Rectal smooth muscle tissue (tissue), 1 donor: Measurements from ENCODE around the gene SCN5A.

Experiments
- H3K27ac ChIP-seq: one replicate; pipeline ENCODE4 v1.7.0; 2013; ENCODE audit warnings: low read depth, low read length, inconsistent platforms
- H3K27me3 ChIP-seq: one replicate; pipeline ENCODE4 v1.7.0; 2013; ENCODE audit warnings: low read length; ENCODE audit not compliant: control insufficient read depth, insufficient read depth
- H3K36me3 ChIP-seq: one replicate; pipeline ENCODE4 v1.7.0; 2013; ENCODE audit warnings: low read length; ENCODE audit not compliant: control insufficient read depth, insufficient read depth
- H3K4me1 ChIP-seq: one replicate; pipeline ENCODE4 v1.7.0; 2013; ENCODE audit warnings: low read length; ENCODE audit not compliant: control insufficient read depth, insufficient read depth
- H3K4me3 ChIP-seq: one replicate; pipeline ENCODE4 v1.7.0; 2013; ENCODE audit warnings: low read length
- H3K9ac ChIP-seq: one replicate; pipeline ENCODE4 v1.7.0; 2013; ENCODE audit warnings: low read length

SCN5A gene

DNA sequence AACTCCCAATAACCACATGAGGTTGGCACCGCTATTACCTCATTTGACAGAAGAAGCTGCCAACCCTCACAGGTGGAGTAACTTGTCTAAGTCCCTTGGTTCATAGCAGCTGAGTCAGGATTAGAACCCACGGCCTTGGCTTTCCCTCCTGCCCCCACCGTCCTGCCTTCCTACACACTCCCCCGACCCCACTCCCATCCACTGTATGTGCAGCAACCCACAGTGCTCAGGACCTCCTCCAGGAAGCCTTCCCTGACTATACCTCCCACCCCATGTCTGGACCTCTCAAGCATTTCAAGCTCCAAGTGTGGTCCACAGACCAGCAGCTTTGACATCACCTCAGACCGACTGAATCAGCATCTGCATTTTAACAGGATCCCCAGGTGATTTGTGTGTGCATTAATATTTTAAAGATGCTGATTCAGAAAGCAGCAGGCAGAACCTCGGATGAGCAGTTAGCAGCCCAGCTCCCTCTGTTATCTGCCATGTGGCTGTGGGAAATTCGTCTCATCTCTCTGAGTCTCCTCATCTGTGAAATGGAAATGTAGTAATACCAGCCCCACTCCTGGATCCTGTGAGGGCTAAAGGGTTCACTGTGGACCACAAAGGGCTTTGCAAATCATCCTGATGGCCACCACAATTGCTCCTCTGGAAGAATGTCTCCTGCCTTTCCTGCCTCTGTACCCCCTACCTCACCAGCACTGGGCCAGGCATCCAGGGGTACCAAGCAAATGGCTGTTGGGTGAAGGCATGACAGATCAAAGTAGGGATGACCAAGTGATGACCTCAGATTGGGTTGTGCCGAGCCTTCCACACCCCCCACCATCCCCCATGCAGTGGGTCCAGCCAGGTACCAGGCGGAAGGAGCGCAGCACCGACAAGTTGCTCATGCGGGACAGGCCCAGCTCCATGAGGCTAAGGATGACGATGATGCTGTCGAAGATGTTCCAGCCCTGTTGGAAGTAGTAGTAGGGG, 62.7 kb downstream of the SCN5A start:
- Histone ChIP-seq H3K36me3 (no peaks in the 10 kb centered on the region), H3K9ac (no peak overlapping the region), H3K27me3 (no peaks in the 10 kb centered on the region), H3K4me3 (no peak overlapping the region), H3K27ac (no peak overlapping the region), H3K4me1 (peaks cover 5% of the 10 kb centered on the region)

DNA sequence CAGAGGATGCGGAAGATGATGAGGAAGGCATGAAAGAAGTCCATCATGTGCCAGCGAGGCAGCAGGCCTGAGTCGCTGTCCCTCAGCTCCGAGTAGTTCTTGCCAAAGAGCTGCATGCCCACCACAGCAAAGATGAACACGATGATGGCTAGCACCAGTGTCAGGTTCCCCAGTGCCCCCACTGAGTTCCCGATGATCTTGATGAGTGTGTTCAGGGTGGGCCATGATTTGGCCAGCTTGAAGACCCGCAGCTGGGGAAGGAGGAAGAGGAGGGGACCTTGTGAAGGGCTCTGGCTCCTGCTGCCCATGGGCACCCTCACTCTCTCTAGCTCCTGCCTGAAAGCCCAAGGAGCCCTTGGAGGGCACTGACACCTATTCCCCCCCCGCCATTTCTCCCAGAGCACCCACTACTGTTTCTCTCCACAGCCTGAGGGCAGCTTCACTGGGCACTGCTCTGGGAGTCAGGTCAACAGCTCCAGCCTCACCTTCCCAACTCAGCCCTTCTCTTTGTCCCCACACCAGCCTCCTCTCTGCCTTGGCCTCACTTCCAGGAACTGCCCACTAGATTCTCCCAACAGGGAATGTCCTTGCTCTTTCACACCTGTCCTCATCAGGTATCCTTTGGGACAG, 63.6 kb downstream of the SCN5A start:
- Histone ChIP-seq H3K4me1 (peaks cover 5% of the 10 kb centered on the region), H3K9ac (no peak overlapping the region), H3K4me3 (no peak overlapping the region), H3K27me3 (no peaks in the 10 kb centered on the region), H3K27ac (no peak overlapping the region), H3K36me3 (no peaks in the 10 kb centered on the region)

DNA sequence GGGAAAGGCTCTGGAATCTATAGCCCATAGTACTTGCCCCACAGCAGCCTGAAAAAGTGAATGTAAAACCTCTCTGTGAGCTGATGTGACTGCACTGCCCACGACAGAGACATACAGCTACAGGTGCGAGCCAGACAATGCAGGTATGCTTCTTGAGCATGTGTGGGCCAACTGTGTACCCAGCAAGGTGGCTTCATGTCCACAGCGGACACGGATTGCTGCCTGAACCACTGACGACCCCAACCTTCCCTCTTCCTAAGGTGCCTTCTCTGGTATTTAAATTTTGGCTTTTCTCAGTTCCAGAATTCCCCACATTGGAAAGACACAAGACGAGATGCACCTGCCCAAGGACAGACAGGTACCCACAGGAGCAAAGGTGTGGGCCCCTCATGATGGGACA, 65.8 kb downstream of the SCN5A start:
- no peak overlapping the region for H3K4me3 ChIP-seq
- H3K9ac ChIP-seq, result no peak overlapping the region
- H3K36me3 ChIP-seq, result no peaks in the 10 kb centered on the region
- no peak overlapping the region for H3K27ac ChIP-seq
- no peaks in the 10 kb centered on the region for H3K4me1 ChIP-seq
- no peaks in the 10 kb centered on the region for H3K27me3 ChIP-seq

GRCh38 chr3:38582941-38583645, 66.4 kb downstream of the SCN5A start:
- H3K27me3 ChIP-seq, result no peaks in the 10 kb centered on the region
- H3K9ac ChIP-seq, result no peak overlapping the region
- no peaks in the 10 kb centered on the region for H3K36me3 ChIP-seq
- H3K4me3 ChIP-seq, result no peak overlapping the region
- H3K4me1 ChIP-seq, result no peaks in the 10 kb centered on the region
- no peak overlapping the region for H3K27ac ChIP-seq

DNA sequence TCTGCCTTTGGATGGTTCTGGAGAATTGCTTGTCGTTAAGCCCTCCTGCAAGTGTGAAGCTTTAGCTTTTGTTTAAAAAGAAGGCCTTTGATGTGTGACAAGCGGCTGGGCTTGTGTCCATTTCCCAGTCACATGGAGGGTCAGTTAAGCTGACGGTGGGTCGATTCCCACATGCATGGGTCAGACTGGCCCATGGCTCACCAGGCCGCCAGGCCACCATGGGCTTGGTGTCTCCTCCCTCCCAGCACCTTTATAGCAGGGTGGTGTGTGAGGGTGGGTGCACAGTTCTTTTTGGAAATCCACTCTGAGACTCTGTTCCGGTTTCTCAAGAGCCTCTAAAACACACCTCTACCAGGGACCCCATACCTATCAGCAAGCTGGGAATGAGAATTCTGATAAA, 67.2 kb downstream of the SCN5A start:
- no peaks in the 10 kb centered on the region for H3K36me3 ChIP-seq
- H3K4me3 ChIP-seq, result no peak overlapping the region
- H3K27me3 ChIP-seq, result no peaks in the 10 kb centered on the region
- H3K9ac ChIP-seq, result no peak overlapping the region
- no peak overlapping the region for H3K27ac ChIP-seq
- no peaks in the 10 kb centered on the region for H3K4me1 ChIP-seq

- H3K4me3 ChIP-seq, result no peak overlapping the region
- no peaks in the 10 kb centered on the region for H3K36me3 ChIP-seq
- H3K9ac ChIP-seq, result no peak overlapping the region
- no peak overlapping the region for H3K27ac ChIP-seq
- H3K27me3 ChIP-seq, result no peaks in the 10 kb centered on the region
- H3K4me1 ChIP-seq, result no peaks in the 10 kb centered on the region
These were observed 67.7 kb downstream of the SCN5A start for GRCh38 chr3:38581774-38582173.

GRCh38 chr3:38580450-38581382, 68.8 kb downstream of the SCN5A start:
- Histone ChIP-seq H3K27me3 (no peaks in the 10 kb centered on the region), H3K9ac (no peak overlapping the region), H3K4me3 (no peak overlapping the region), H3K27ac (no peak overlapping the region), H3K36me3 (no peaks in the 10 kb centered on the region), H3K4me1 (no peaks in the 10 kb centered on the region)

DNA sequence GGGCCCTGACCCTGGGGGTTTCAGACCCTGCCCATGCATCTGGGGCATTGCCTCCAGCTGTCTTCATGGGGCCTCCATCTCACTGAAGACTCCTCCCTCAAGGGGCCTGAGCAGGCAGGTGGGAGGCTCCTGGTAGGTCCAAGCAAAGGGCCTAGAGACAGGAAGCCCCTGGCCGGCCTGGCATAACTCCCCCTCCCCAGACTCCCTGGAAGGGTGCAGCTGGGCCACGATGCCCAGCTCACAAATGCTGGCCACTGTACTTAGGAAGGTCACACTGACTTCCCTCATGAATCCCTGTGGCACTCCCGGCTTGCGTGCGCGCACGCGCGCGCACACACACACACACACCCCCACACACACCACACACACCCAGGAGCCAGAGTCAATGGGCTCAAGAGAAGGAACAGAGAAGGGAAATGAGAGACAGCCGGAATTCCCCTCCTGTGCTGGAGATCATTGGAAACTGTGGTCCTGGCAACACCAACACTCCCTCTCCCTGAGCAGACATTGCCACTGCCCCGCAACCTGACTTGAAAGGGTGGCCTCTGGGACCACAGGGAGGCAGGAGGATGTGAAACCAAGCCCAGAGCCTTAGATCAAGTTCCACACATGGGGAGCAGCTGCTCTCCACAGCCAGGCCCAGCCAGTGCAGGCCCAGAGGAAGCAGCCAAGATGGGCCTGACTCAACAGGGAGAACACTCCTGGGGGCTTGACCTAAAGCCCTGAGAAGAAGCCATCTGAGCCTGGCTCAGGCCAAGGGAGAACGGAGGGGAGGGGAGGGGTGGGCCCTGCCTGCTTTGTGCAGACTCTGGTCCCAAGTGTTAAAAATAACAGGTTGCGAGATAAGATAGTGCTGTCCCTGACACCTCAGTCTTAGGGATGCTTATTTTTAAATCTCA, 69.7 kb downstream of the SCN5A start:
- Histone ChIP-seq H3K4me1 (no peaks in the 10 kb centered on the region), H3K4me3 (no peak overlapping the region), H3K9ac (no peak overlapping the region)

GRCh38 chr3:38579141-38579540, 70.3 kb downstream of the SCN5A start:
- Histone ChIP-seq H3K27me3 (no peaks in the 10 kb centered on the region), H3K4me1 (no peaks in the 10 kb centered on the region), H3K4me3 (no peak overlapping the region), H3K36me3 (no peaks in the 10 kb centered on the region), H3K9ac (no peak overlapping the region), H3K27ac (no peak overlapping the region)

More for the DNA sequence above, 69.7 kb downstream of the SCN5A start:
- no peaks in the 10 kb centered on the region for H3K27me3 ChIP-seq
- no peaks in the 10 kb centered on the region for H3K36me3 ChIP-seq
- no peak overlapping the region for H3K27ac ChIP-seq

DNA sequence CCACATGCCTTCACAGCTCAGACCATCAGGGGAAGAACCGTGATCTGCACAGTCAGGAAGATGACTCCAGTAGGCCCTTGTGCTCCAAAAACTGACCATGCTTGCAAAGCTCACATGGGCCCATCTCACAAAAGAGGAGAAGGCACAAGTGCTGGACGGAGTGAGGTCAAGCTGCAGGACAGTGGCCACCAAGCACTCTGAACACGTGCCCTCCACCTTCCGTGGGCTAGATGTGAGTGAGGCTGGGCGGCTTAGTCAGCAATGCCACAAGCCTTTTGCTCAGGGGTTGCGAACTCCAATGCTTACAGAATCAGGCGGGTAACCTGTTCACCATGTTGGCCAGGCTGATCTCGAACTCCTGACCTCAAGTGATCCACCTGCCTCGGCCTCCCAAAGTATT, 70.9 kb downstream of the SCN5A start:
- H3K9ac ChIP-seq, result no peak overlapping the region
- H3K4me3 ChIP-seq, result no peak overlapping the region
- no peaks in the 10 kb centered on the region for H3K27me3 ChIP-seq
- H3K27ac ChIP-seq, result no peak overlapping the region
- no peaks in the 10 kb centered on the region for H3K36me3 ChIP-seq
- H3K4me1 ChIP-seq, result no peaks in the 10 kb centered on the region

DNA sequence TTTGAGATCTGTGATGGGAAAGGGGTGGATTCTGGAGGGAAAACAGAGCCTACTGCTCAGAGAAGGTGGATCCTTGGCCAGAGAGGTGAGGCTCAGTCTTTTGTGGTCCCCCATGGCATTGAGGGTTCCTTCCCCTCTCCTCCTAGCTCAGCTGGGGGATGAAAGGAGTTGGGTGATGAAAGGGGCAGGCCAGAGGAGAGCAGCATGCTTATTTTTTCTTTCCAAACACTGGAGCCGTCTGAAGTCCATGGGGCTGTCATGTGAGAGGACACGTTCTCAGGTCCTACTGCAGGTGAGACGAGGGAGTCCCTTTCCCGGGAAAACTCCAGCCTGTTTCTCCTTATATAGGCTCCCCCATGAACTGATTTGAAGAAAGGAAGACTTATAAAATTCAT, 71.4 kb downstream of the SCN5A start:
- H3K36me3 ChIP-seq, result no peaks in the 10 kb centered on the region
- no peaks in the 10 kb centered on the region for H3K27me3 ChIP-seq
- H3K4me3 ChIP-seq, result no peak overlapping the region
- no peaks in the 10 kb centered on the region for H3K4me1 ChIP-seq
- H3K9ac ChIP-seq, result no peak overlapping the region
- no peak overlapping the region for H3K27ac ChIP-seq
